ENCODE measurements around the gene SCAF1.

SCAF1 gene

DNA sequence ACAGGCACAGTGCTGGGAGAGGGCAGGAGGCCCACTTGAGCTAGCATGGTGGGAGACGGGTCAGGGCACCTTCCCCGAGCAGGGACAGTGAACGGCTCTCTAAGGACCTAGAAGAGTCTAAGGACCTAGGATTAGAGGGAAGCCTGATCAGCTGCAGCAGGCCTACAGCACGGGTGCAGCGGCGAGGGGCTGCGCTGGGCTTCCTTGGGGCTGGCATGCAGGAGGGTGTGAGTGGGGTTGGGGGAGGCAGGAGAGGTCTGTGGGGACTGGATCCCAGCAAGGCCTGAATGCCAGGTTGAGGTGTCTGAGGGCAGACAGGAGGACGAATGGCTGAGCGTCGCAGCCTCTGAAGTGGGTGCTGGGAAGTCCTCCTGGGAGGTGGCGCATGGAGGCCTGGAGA is 3.6 kb downstream of the SCAF1 start:
- no peak for DNase-seq (ENCODE audit: extremely low read depth in 1 of 2, low read depth in 1 of 2)

DNA sequence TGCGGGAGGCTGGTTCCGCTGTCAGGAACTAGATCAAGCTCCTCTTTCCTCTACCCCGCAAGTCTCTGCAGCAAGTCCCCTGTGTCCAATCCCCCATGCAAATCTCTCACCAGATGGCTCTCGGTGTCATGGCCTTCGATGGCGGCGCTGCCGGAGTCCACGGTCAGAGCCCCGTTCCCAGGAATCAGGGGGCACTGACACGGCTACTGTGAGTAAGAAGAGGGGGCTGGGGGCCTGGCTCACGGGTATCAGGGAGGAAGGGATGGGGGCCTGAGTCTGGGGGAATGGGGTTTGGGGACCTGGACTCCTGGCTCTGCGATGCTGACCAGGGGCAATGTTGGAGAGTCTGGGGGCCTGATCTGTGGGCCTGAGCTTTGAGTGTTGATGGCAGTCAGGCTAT is 4.0 kb downstream of the SCAF1 start:
- no peak for DNase-seq (ENCODE audit: extremely low read depth in 1 of 2, low read depth in 1 of 2)

DNA sequence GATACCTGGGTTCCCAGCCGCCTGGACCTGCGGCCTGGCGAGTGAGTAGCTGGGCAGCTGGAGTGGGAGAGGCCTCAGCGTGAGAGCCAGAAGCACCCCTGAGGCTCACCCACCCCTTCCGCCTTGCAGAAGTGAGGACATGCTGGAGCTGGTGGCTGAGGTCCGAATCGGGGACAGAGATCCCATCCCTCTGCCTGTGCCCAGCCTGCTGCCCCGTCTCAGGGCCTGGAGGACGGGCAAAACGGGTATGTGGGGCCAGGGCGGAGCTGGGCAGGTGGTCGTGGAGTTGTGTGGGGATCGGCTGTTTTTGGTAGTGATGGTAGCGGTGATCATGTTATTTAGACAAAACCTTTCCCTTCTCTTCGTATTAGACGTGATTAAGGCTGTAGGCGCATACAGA is 4.6 kb downstream of the SCAF1 start:
- no peak for DNase-seq (ENCODE audit: extremely low read depth in 1 of 2, low read depth in 1 of 2)

DNA sequence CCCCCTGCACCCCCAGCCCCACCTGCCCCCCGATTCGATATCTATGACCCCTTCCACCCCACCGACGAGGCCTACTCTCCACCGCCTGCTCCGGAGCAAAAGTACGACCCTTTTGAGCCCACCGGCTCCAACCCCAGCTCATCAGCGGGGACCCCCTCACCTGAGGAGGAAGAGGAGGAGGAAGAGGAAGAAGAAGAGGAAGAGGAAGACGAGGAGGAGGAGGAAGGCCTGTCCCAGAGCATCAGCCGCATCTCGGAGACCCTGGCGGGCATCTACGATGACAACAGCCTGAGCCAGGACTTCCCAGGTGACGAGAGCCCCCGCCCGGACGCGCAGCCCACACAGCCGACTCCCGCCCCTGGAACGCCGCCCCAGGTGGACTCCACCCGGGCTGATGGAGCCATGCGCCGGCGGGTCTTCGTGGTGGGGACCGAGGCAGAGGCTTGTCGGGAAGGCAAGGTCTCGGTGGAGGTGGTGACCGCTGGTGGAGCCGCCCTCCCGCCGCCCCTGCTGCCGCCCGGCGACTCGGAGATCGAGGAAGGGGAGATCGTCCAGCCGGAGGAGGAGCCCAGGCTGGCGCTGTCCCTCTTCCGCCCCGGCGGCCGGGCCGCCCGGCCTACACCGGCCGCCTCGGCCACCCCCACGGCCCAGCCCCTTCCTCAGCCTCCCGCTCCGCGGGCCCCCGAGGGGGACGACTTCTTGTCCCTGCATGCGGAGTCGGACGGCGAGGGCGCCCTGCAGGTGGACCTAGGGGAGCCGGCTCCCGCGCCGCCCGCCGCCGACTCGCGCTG is 9.2 kb downstream of the SCAF1 start:
- DNase-seq (ENCODE audit: extremely low read depth in 1 of 2, low read depth in 1 of 2), result no peak

DNA sequence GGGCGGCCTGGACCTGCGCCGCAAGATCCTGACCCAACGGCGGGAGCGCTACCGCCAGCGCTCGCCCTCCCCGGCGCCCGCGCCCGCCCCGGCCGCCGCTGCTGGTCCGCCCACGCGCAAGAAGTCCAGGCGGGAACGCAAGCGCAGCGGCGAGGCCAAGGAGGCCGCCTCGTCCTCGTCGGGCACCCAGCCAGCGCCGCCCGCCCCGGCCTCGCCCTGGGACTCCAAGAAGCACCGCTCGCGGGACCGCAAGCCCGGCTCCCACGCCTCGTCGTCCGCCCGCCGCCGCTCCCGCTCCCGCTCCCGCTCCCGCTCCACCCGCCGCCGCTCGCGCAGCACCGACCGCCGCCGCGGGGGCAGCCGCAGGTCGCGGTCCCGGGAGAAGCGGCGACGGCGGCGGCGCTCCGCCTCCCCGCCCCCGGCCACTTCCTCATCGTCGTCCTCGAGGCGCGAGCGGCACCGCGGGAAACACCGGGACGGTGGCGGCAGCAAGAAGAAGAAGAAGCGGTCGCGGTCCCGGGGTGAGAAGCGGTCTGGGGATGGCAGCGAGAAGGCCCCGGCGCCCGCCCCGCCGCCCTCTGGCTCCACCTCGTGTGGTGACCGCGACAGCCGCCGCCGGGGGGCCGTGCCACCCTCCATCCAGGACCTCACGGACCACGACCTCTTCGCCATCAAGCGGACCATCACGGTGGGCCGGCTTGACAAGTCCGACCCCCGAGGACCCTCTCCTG is 10.0 kb downstream of the SCAF1 start:
- DNase-seq (ENCODE audit: extremely low read depth in 1 of 2, low read depth in 1 of 2), result no peak

DNA sequence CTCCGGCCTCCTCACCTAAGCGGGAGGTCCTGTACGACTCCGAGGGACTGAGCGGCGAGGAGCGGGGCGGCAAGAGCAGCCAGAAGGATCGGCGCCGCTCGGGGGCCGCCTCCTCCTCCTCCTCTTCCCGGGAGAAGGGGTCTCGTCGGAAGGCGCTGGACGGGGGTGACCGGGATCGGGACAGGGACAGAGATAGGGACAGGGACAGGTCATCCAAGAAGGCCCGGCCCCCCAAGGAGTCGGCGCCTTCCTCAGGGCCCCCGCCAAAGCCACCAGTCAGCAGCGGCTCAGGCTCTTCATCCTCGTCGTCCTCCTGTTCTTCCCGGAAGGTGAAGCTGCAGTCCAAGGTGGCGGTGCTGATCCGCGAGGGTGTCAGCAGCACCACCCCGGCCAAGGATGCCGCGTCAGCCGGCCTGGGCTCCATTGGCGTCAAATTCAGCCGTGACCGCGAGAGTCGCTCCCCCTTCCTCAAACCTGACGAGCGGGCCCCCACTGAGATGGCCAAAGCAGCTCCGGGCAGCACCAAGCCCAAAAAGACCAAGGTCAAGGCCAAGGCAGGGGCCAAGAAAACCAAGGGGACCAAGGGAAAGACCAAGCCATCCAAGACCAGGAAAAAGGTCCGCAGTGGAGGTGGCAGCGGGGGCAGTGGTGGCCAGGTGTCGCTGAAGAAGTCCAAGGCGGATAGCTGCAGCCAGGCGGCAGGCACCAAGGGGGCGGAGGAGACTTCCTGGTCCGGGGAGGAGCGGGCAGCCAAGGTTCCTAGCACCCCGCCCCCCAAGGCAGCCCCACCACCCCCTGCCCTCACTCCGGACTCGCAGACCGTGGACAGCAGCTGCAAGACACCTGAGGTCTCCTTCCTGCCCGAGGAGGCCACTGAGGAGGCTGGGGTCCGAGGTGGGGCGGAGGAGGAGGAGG is 10.8 kb downstream of the SCAF1 start:
- no peak for DNase-seq (ENCODE audit: extremely low read depth in 1 of 2, low read depth in 1 of 2)

DNA sequence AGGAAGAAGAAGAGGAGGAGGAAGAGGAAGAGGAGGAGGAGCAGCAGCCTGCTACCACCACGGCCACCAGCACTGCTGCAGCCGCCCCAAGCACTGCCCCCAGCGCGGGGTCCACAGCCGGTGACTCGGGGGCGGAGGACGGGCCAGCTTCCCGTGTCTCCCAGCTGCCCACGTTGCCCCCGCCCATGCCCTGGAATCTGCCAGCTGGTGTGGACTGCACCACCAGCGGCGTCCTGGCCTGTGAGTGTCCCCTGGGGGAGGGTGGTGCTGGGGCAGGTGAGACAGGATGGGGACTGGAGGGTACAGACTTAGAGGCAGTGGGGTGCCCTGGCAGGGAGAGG is 11.4 kb downstream of the SCAF1 start:
- no peak for DNase-seq (ENCODE audit: extremely low read depth in 1 of 2, low read depth in 1 of 2)

DNA sequence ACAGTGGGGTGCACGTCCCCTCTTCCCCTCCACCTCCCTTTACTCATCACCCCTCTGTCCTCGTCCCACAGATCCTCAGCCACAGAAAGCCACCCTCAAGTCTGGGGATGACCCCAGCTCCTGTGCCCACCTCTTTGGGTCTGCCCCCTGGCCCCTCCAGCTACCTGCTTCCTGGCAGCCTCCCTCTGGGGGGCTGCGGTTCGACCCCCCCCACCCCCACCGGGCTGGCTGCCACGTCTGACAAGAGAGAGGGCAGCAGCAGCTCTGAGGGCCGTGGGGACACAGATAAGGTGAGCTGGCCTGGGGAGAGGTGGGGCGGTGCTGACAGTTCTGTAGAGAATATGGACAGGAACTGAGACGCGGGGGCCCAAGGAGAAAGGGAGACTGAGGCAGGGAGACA is 12.6 kb downstream of the SCAF1 start:
- no peak for DNase-seq (ENCODE audit: extremely low read depth in 1 of 2, low read depth in 1 of 2)

DNA sequence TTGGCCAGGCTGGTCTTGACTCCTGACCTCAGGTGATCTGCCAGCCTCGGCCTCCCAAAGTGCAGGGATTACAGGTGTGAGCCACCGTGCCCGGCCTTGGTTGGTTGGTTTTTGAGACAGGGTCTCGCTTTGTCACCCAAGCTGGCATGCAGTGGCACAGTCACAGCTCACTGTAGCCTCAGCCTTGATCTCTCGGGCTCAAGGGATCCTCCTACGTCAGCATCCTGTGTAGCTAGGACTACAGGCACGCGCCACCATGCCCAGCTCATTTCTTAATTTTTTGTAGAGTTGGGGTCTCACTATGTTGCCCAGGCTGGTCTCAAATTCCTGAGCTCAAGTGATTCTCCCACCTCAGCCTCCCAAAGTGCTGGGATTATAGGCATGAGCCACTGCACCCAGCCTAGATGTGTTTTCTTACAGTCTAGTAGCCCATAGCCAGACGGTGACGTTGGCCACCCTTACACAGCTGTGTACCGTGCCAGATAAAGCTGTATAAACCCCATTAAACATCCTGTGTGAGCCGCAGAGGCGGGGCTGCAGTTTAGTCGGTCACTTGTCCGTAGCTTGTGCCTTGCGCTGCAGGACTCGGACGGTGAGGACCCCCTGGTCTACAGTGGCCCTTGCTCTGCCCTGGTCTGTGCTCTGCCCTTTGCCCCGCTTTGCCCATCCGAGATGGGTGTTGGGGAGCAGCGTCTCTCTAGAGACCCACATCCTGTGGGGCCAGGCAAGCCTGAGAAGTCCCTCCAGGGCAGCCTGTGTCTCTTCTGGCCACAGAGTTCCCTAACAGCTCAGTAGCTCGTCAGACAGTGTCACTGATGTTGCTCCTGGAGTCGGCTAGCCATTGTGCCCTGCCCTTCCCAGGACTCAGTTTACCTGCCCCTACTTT is 13.8 kb downstream of the SCAF1 start:
- no peak for DNase-seq (ENCODE audit: extremely low read depth in 1 of 2, low read depth in 1 of 2)

DNA sequence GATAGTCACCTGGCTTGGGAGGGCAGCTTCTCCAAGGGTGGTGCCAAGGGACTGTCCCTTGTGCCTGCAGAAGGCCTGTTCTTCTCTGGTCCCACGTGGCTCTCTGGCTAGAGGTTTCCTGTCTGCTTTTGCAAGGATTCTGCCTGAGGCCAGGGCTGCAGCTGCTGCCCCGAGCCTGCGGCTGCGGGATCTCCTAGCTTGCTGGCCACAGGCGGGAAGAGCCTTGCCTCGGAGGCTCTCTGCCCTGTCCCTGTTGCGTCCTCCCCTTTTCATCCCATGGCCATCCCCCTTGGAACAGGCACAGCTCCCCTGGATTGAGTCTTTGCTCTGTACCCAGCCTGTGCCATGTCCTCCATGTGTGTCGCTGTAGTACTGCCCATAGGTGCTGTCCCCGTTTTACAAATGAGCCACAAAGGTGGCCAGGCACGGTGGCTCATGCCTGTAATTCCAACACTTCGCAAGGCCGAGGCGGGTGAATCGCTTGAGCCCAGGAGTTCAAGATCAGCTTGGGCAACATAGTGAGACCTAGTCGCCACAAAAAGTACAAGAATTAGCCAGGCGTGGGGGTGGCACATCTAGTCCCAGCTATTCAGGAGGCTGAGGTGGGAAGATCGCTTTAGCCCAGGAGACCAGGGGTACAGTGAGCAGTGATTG is 14.6 kb downstream of the SCAF1 start:
- no peak for DNase-seq (ENCODE audit: extremely low read depth in 1 of 2, low read depth in 1 of 2)

DNA sequence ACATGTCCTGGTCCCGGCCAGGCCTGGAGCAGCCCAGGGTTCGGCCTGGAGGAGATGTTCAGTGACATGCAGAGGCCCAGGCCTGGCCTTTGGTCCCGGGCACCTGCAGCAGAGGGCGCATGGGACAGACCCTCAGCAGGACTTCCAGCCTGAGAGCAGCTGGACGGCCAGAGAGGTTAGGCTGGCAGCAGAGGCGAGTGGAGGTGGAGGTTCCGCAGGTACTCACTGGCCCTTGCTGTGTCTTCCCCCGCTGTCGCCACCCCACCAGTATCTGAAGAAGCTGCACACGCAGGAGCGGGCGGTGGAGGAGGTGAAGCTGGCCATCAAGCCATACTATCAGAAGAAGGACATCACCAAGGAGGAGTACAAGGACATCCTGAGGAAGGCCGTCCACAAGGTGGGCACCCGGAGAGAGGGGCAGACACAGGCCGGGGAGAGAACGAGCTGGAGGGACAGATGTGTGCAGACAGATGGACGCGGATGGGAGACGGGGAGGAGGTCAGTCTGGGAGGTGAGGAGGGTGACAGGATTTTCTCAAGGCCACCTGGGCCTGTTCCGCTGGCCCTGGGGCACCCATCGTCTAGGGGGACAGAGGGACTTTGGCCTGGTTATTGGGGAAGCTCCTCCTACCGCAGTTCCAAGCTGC is 15.6 kb downstream of the SCAF1 start:
- no peak for DNase-seq (ENCODE audit: extremely low read depth in 1 of 2, low read depth in 1 of 2)

DNA sequence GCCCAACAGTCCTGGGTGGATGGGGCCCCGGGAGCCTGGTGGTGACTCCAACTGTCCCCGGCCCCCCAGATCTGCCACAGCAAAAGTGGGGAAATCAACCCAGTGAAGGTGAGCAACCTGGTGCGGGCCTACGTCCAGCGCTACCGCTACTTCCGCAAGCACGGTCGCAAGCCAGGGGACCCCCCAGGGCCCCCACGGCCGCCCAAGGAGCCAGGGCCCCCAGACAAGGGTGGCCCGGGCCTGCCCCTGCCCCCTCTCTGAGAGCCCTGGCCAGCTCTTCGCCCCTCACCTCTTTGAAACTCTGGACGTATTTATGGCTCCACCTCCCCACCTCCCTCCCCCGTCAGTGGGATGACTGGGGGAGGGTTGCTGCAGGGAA is 16.1 kb downstream of the SCAF1 start:
- no peak for DNase-seq (ENCODE audit: extremely low read depth in 1 of 2, low read depth in 1 of 2)

DNA sequence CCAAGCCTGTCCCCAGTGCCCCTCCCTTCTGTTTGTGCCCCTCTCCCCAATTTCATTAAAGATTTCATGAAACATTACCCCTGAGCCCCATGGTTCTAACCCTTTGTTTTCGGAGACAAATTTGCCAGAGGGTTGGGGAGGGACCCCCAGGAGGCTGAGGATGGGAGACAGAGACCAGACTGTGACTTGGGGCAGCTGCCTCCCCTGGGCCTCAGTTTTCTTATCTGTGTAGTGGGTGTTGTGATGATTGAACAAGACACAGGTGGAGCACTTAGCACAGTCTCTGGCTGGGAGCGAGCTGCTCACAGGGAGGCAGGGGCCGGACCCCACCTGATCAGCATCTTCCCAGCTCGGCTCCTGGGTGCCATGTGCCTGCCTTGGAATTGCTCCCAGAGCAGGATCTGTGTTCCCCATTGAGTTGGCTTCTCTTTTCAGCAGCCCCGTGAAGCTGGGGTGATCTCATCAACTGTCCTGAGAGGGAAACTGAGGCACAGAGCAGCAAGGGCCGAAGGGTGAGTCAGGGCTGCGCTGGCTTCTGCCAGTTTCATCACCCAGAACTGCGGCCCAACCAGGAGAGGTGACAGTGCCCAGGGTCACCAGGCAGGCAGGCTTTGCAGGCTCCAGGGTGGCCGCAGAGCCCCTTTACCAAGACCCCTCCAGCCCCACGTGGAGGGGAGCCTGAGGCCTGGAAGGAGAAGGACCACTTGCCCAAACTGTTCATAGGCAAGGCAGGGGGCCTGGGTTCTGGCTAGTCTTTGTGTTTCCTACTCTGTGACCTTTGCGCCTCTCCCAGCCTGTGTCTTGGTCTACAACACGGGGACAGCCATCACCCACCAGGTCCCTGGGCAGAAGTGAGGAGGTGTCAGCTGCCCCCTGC is 16.8 kb downstream of the SCAF1 start:
- DNase-seq (ENCODE audit: extremely low read depth in 1 of 2, low read depth in 1 of 2), result no peak

DNA sequence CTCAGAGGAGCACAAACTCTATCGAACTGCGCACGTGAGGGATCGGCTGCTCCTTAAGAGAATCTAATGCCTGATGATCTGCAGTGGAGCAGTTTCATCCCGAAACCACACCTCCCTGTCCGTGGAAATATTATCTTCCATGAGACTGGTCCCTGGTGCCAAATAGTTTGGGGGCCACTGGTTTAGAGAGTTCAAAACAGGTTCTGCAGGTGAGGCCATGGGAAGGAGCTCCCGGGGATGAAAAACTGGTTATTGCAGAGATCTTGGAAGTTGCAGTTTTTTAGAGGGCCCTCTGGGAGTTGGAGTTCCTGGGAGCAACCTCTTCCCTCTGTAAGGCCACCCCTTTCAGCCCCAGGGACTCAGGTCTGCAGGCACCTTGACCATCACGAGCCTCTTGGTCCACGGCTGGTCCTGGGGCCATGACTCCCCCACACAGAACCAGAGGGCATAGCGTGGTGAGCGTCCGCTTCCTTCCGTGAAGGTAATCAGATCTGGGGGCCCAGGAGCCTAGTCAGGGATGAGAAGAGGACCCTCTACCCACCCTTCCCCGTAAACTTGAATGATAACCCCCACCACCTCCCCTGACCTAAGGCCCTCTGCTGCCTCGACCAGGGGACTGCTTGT is 18.4 kb downstream of the SCAF1 start:
- DNase-seq (ENCODE audit: extremely low read depth in 1 of 2, low read depth in 1 of 2), result no peak

DNA sequence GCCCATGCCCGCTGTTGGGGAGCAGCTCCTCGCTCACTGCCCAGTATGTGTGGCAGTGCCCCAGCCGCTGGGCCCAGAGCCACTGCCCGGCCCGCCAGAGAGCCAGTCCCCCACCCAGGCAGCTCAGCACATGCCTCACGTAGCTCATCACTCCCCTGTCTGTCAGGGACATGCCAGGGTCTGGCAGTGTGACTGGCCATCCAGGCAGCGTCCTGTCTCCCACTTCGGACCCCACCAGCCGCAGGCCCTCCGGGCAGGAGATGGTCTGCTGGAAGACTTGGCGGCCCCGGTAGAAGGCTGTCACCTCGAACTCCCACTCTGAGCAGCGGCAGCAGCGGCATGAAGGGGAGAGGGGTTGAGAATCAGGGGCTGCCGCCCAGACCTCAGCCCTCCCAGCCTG is 20.0 kb downstream of the SCAF1 start:
- no peak for DNase-seq (ENCODE audit: extremely low read depth in 1 of 2, low read depth in 1 of 2)

DNA sequence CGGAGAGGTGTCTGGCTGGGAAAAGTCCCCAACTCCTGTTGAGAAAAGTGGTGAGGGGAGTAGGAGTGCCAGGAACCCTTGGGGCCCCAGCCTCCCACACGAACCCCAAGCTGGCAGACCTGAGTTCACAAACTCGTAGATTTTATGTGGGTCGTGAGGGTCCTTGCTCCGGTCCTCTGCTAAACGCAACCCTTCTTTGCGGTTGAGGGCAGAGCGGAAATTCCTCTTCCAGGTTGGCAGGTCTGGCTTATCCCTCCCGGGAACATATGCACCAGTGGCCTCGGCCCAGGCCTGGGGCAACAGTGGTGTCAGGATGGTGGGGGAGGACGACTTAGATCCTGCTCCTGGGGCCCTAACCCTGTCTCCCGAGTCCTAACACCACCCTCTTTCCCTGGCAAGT is 21.2 kb downstream of the SCAF1 start:
- DNase-seq (ENCODE audit: extremely low read depth in 1 of 2, low read depth in 1 of 2), result no peak

DNA sequence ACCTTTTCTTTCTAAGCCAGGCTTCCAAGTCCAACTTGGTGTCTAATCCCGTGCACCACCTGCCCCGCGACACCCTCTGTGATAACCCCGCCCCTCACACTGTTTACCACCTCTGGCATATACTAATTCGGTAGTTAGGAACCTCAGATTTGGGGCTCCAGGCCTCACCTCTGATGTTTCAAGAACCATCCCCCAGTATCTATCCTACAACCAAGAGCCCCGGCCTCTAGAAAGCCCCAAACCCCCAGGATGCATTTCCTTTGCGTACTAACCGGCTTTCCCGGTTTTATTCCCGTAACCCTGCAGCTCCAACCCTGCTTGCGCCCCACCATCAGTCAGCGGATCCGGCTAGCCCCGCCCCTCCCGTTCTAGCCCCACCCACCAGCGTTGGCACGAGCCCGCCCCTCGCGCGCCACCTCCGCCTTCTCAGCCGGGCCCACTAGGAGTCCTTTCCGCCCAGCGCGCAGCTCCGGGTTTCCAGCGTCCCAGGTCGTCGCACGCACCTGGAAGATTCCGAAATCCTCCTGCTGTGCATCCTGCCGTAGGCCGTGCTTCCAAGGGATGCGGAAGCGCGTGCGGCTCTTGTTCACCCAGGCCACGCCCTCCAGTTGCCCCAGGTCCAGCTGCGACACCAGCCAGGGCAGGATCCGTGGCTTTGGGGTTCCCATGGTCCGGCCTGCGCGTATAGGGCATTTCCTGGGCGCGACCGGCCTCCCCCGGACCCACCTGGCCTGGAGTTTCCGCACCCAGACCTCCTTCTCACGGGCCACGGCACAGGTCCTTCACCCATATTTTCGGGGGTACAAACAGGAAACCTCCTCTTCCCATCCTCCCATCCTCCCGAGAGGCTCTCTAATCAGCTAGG is 22.4 kb downstream of the SCAF1 start:
- peak; percentile 67 to 94 for DNase-seq (ENCODE audit: extremely low read depth in 1 of 2, low read depth in 1 of 2)

DNA sequence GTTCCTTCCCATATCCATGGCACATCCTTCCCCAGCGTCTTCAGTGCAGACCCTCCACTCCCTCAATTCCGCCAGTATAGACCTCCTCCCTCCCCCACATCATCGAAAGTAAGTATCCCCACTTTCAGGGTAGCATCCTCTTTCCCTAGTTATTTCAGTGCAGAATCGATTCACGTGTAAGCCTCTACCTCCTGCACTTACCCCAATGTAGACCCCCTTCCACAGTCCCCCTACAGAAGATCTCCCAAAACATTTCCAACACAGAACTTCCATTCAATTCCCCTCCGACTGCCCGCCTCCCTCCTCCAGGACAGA is 23.0 kb downstream of the SCAF1 start:
- DNase-seq (ENCODE audit: extremely low read depth in 1 of 2, low read depth in 1 of 2), result no peak

Data from activated CD8-positive, alpha-beta memory T cell treated with anti-CD3 and anti-CD28 coated beads for 1 hour (primary cell).